Parathyroid adenoma (tissue), 2 donors: ENCODE results near the gene ABTB2.
"Not testable (repeated sequence)": the region's sequence is repeated elsewhere in the genome, so short reads cannot be mapped to it uniquely, and the experiment has no call there.

Source experiments
- H2AFZ ChIP-seq: fragments of 300-600 bp; sonication (generic); one replicate; pipeline ENCODE4 v1.7.0; 2017; ENCODE audit warnings: antibody characterized with exemption, mild to moderate bottlenecking
- H3K27ac ChIP-seq: fragments of 300-600 bp; sonication (generic); one replicate; pipeline ENCODE4 v1.7.0; 2017
- H3K27me3 ChIP-seq: fragments of 300-600 bp; sonication (generic); one replicate; pipeline ENCODE4 v1.7.0; 2017; ENCODE audit warnings: low read length; ENCODE audit not compliant: control insufficient read depth, insufficient read depth
- H3K36me3 ChIP-seq: fragments of 300-600 bp; sonication (generic); one replicate; pipeline ENCODE4 v1.7.0; 2017; ENCODE audit warnings: low read length; ENCODE audit not compliant: control insufficient read depth, insufficient read depth
- H3K4me1 ChIP-seq: fragments of 300-600 bp; sonication (generic); one replicate; pipeline ENCODE4 v1.7.0; 2017; ENCODE audit warnings: control low read depth
- H3K4me2 ChIP-seq: fragments of 300-600 bp; sonication (generic); one replicate; pipeline ENCODE4 v1.7.0; 2017; ENCODE audit warnings: low read length
- H3K4me3 ChIP-seq: fragments of 300-600 bp; sonication (generic); one replicate; pipeline ENCODE4 v1.7.0; 2017; ENCODE audit warnings: low read depth, low read length
- H3K79me2 ChIP-seq: fragments of 300-600 bp; sonication (generic); one replicate; pipeline ENCODE4 v1.7.0; 2017; ENCODE audit warnings: control low read depth
- H3K9ac ChIP-seq: fragments of 300-600 bp; sonication (generic); one replicate; pipeline ENCODE4 v1.7.0; 2017; ENCODE audit warnings: mild to moderate bottlenecking
- H3K9me3 ChIP-seq: fragments of 300-600 bp; sonication (generic); one replicate; pipeline ENCODE4 v1.7.0; 2017; ENCODE audit warnings: low read length; ENCODE audit not compliant: control insufficient read depth
- TF ChIP-seq, protein P1 (sequence below): fragments of 300-600 bp; sonication (generic); IDR thresholded peaks from one replicate; pipeline ENCODE4 v1.7.0; 2017; ENCODE audit warnings: antibody characterized with exemption, mild to moderate bottlenecking
- donor health status: primary hyperparathyroidism.

The ABTB2 gene

DNA sequence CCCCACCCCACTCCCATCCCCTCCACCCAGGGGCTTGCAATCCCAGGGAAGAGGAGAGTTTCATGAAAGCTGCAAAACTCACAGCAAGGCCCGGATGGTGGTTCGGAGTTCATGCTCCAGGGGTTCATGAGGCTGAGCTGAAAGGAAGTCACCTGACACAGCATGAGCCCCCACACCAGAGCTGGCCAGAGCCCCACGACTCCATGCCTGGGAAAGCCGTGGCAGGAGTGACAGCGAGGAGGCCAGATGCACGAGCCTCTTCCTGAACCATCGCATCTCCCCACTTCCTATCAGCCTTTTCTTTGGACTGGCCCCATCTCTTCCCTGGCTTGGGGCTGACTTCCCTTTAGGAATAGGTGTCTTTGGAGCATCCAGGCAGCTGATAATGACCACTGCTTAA lies 105.8 kb downstream of the ABTB2 start:
- Histone ChIP-seq H3K9me3 (no peaks in the 10 kb centered on the region), H3K27me3 (no peaks in the 10 kb centered on the region), H3K27ac (no peak overlapping the region), H3K4me3 (no peak overlapping the region), H3K79me2 (no peaks in the 10 kb centered on the region), H2AFZ (no peak overlapping the region), H3K4me2 (no peak overlapping the region), H3K4me1 (no peaks in the 10 kb centered on the region), H3K36me3 (no peaks in the 10 kb centered on the region), H3K9ac (no peak overlapping the region)
- TF ChIP-seq, protein P1, sequence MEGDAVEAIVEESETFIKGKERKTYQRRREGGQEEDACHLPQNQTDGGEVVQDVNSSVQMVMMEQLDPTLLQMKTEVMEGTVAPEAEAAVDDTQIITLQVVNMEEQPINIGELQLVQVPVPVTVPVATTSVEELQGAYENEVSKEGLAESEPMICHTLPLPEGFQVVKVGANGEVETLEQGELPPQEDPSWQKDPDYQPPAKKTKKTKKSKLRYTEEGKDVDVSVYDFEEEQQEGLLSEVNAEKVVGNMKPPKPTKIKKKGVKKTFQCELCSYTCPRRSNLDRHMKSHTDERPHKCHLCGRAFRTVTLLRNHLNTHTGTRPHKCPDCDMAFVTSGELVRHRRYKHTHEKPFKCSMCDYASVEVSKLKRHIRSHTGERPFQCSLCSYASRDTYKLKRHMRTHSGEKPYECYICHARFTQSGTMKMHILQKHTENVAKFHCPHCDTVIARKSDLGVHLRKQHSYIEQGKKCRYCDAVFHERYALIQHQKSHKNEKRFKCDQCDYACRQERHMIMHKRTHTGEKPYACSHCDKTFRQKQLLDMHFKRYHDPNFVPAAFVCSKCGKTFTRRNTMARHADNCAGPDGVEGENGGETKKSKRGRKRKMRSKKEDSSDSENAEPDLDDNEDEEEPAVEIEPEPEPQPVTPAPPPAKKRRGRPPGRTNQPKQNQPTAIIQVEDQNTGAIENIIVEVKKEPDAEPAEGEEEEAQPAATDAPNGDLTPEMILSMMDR, result no peak

DNA sequence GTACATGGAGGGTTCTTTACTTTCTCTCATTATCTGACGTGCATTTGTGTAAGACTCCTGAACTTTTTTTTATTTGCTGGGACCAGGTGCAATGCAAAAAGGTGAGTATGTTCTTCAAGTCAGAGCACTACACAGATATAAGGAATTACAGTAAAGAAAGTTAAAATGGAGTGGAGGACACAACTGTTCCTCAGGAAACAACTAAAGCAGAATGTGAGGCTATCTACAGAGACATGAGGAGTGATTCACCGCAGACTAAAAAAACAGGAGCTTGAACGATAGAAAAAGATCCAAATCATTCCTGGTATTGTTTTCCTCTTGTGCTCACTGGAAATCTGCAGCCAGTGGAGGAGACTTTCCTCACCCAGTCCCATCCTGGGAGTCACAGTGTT lies 106.2 kb downstream of the ABTB2 start:
- Histone ChIP-seq H2AFZ (no peak overlapping the region), H3K4me3 (no peak overlapping the region), H3K79me2 (no peaks in the 10 kb centered on the region), H3K9ac (no peak overlapping the region), H3K27ac (no peak overlapping the region), H3K4me2 (no peak overlapping the region), H3K9me3 (no peaks in the 10 kb centered on the region), H3K4me1 (no peaks in the 10 kb centered on the region), H3K27me3 (no peaks in the 10 kb centered on the region), H3K36me3 (no peaks in the 10 kb centered on the region)
- TF ChIP-seq, protein P1, result no peak

DNA sequence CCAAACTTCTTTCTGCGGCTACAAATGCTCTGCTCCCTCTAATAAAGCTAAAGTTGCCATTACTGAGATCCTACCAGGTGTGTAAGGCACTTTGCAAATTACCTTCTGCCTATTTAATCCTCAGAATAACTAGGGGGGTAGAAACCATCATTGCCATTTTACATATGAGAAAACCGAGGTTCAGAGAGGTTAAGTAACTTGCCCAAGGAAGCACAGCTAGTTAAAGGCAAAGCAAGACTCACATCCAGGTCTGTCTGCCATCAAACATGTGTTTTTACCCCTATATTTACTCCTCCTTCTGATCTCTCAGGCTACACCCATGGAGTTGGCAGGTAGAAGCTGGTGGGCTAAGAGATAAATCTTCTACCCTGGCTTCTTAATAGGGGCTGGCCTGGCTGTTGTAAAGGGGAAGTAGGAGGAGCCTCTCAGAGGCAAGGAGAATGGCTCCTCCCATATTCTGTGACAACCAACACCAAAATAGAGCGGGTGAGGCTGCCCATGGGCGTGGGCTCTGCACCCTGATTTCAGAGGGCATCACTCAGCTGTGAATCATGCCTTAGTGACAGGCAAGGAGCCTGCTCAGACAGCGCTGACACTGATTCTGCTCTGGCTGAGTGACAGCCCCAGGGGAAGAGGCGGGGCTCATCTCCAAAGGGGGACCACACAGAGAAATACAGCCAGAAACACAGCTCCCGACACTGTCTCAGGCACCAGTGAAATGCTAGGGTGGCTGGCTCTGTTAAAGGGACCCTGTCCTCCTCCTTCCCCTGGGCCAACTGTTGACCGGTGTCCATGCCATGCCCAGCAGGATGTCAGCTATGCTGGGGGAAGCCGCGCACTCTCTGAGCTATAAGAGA lies 106.8 kb downstream of the ABTB2 start:
- no peaks in the 10 kb centered on the region for H3K36me3 ChIP-seq
- H3K27ac ChIP-seq, result no peak overlapping the region
- no peaks in the 10 kb centered on the region for H3K9me3 ChIP-seq
- peak overlapping the region; percentile 38 for H2AFZ ChIP-seq
- no peaks in the 10 kb centered on the region for H3K79me2 ChIP-seq
- H3K27me3 ChIP-seq, result no peaks in the 10 kb centered on the region
- no peak overlapping the region for H3K9ac ChIP-seq
- no peak overlapping the region for H3K4me3 ChIP-seq
- H3K4me2 ChIP-seq, result no peak overlapping the region
- TF ChIP-seq, protein P1, result no peak
- H3K4me1 ChIP-seq, result no peaks in the 10 kb centered on the region

DNA sequence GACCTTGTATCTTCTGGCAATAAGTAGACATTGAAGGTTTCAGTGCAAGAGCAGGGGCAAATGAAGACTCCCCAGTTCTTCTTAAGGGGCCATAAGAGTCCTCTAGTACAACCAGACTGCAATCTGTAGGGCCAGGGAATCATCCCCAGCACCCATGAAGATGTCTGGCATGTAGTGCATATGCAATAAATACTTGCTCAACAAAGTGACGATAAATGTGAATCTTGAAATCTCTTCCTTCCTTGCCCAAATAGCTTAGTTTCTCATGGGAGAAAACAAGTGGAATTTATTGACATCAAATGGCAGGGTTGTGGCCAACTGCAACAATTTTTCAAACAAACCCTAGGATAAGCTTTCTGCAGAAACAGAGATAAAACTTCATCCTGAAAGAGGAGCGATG lies 107.6 kb downstream of the ABTB2 start:
- no peak overlapping the region for H3K27ac ChIP-seq
- no peaks in the 10 kb centered on the region for H3K79me2 ChIP-seq
- no peak overlapping the region for H3K4me3 ChIP-seq
- TF ChIP-seq, protein P1, result no peak
- H3K9me3 ChIP-seq, result no peaks in the 10 kb centered on the region
- no peak overlapping the region for H3K9ac ChIP-seq
- H3K36me3 ChIP-seq, result no peaks in the 10 kb centered on the region
- H3K27me3 ChIP-seq, result no peaks in the 10 kb centered on the region
- H2AFZ ChIP-seq, result no peak overlapping the region
- no peak overlapping the region for H3K4me2 ChIP-seq
- H3K4me1 ChIP-seq, result no peaks in the 10 kb centered on the region

DNA sequence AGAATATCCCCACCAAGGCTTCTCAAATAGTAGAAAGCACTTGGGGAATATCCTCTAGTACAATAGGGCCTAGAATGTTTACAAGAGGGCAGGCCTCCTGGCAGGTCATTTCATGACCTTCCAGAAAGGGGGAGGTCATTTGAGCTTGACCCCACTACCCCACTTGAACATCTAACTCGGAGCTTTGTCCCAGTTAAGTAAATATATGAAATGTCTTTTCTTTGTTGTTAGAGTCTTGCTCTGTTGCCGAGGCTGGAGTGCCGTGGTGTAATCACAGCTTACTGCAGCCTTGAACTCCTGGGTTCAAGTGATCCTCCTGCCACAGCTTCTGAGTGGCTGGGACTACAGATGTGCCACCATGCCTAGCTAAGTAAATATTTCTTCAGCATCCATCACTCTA lies 108.4 kb downstream of the ABTB2 start:
- no peaks in the 10 kb centered on the region for H3K4me1 ChIP-seq
- H3K36me3 ChIP-seq, result no peaks in the 10 kb centered on the region
- H3K79me2 ChIP-seq, result no peaks in the 10 kb centered on the region
- H2AFZ ChIP-seq, result no peak overlapping the region
- TF ChIP-seq, protein P1, result no peak
- no peaks in the 10 kb centered on the region for H3K27me3 ChIP-seq
- no peak overlapping the region for H3K27ac ChIP-seq
- no peak overlapping the region for H3K4me2 ChIP-seq
- H3K9me3 ChIP-seq, result no peaks in the 10 kb centered on the region
- H3K4me3 ChIP-seq, result no peak overlapping the region
- no peak overlapping the region for H3K9ac ChIP-seq

DNA sequence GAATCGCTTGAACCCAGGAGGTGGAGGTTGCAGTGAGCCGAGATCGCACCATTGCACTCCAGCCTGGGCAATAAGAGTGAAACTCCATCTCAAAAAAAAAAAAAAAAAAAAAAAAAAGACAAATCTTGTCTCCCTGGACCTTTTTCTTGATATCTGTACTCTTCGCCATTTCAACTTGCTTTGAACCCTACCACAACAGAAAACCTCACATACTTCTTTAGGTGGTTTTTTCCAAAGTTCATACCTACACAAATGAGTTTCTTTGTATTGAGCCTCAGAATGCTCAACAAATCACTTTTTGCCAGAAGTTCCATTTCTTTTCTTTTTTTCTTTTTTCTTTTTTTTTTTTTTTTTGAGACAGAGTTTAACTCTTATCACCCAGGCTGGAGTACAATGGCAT lies 111.3 kb downstream of the ABTB2 start:
- not testable (repeated sequence) for H3K9me3 ChIP-seq, H3K79me2 ChIP-seq, H3K4me3 ChIP-seq, H3K9ac ChIP-seq, H3K4me1 ChIP-seq, H3K4me2 ChIP-seq, H2AFZ ChIP-seq, H3K36me3 ChIP-seq, H3K27me3 ChIP-seq, H3K27ac ChIP-seq
